IPS DF 6.9 (cell line): ENCODE measurements around the gene B4GALT2.
A peak's percentile ranks its signal among the peaks of the same experiment; 100 is the strongest.

Experiments used
- DNase-seq: peaks from one replicate; pipeline ENCODE4 v3.0.0-alpha.2; 2013; ENCODE audit warnings: low read depth, low spot score
- H3K27ac ChIP-seq: one replicate; pipeline ENCODE4 v1.5.1; 2013; ENCODE audit warnings: low read length, control low read depth
- H3K27me3 ChIP-seq: 2 replicates; pipeline ENCODE4 v1.6.1; 2013; ENCODE audit warnings: mild to moderate bottlenecking, low read length; ENCODE audit not compliant: control insufficient read depth, insufficient read depth
- H3K36me3 ChIP-seq: 2 replicates; pipeline ENCODE4 v1.6.1; 2013; ENCODE audit warnings: low read length; ENCODE audit not compliant: control insufficient read depth, insufficient read depth
- H3K4me1 ChIP-seq: 2 replicates; pipeline ENCODE4 v1.6.1; 2013; ENCODE audit warnings: low read length; ENCODE audit not compliant: control insufficient read depth, insufficient read depth
- H3K4me3 ChIP-seq: 2 replicates; pipeline ENCODE4 v1.5.1; 2013; ENCODE audit warnings: mild to moderate bottlenecking, low read length
- H3K9me3 ChIP-seq: 2 replicates; pipeline ENCODE4 v1.6.1; 2013; ENCODE audit warnings: low read length, inconsistent platforms; ENCODE audit not compliant: control insufficient read depth, insufficient read depth
- WGBS: extraction: QIAGEN DNeasy Blood & Tissue Kit; methylation state at CpG from one replicate; pipeline ENCODE4 v1.1.7; 2013; ENCODE audit warnings: mixed read lengths, missing lambda C conversion rate; ENCODE audit not compliant: insufficient read length, insufficient coverage; 5-methylcytosine and 5-hydroxymethylcytosine counted together

B4GALT2 gene

DNA sequence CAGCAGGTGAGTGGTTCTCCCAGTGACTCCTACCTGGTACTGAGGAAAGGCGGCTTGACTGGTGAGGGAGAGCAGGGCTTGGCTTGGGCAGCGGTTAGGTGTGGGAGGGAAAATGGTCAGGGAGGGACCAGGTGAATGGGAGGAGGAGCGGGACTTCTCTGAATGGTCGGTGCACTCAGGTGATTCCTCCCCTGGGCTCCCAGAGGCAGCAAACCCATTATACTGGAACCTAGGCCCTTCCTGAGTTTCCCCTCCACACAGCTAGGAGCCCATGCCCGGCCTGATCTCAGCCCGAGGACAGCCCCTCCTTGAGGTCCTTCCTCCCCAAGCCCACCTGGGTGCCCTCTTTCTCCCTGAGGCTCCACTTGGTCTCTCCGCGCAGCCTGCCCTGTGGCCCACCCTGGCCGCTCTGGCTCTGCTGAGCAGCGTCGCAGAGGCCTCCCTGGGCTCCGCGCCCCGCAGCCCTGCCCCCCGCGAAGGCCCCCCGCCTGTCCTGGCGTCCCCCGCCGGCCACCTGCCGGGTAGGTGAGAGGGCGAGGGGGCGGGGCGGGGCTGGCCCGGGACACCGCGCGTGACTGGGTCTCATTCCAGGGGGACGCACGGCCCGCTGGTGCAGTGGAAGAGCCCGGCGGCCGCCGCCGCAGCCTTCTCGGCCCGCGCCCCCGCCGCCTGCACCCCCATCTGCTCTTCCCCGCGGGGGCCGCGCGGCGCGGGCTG lies 43.1 kb upstream of the B4GALT2 start:
- Histone ChIP-seq H3K9me3 (no peaks in the 10 kb centered on the region), H3K27me3 (no peaks in the 10 kb centered on the region), H3K27ac (no peak overlapping the region), H3K36me3 (no peaks in the 10 kb centered on the region), H3K4me3 (peak overlapping the region; percentile 49), H3K4me1 (peaks cover 11% of the 10 kb centered on the region)
- WGBS = no CpG with 5 or more reads among the region's 48 CpGs
- DNase-seq = no peak

- H3K4me1 ChIP-seq = peaks cover 11% of the 10 kb centered on the region
- no CpG with 5 or more reads among the region's 56 CpGs for WGBS
- no peaks in the 10 kb centered on the region for H3K36me3 ChIP-seq
- DNase-seq = no peak
- H3K27ac ChIP-seq = no peak overlapping the region
- H3K27me3 ChIP-seq = no peaks in the 10 kb centered on the region
- H3K9me3 ChIP-seq = no peaks in the 10 kb centered on the region
- peak overlapping the region; percentile 40; the same call in 1 of the 2 replicates for H3K4me3 ChIP-seq
These were observed 42.4 kb upstream of the B4GALT2 start for GRCh38 chr1:43936431-43937151.

DNA sequence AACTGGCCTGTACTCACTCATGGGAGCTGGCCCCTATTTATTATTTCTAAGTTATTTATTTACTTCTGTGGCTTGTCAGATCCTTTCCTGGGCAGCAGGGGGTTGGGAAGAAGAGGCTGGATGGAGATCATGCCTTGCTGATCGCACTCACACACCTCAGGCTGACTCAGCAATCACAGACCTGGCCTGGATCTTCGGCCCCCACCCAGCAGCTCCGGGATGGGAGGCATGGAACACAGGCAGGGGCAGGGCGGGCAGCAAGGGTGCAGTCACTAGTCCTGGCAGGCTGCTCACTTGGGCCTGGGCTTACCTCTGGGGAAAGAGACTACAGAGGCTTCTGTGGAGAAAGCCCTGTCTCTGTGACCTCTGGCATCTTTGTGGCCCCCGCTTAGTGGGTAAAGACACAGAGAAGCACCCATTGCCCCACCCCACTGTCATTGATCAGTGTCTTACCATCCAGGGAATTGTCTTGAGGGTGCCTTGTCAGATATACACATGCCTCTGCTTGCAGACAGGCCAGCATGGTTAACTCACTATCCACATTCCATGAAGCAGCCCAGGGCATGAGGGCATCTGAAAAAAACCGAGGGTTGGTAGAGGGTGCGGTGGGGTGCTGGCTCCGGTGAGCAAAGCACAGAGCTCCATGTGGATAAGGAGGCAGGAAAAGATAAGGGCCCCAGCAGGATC lies 41.7 kb upstream of the B4GALT2 start:
- no CpG with 5 or more reads among the region's 8 CpGs for whole genome bisulfite sequencing
- Histone ChIP-seq H3K27me3 (no peaks in the 10 kb centered on the region), H3K4me3 (no peak overlapping the region), H3K9me3 (no peaks in the 10 kb centered on the region), H3K27ac (no peak overlapping the region), H3K4me1 (peaks cover 11% of the 10 kb centered on the region), H3K36me3 (no peaks in the 10 kb centered on the region)
- no peak for DNase-seq

DNA sequence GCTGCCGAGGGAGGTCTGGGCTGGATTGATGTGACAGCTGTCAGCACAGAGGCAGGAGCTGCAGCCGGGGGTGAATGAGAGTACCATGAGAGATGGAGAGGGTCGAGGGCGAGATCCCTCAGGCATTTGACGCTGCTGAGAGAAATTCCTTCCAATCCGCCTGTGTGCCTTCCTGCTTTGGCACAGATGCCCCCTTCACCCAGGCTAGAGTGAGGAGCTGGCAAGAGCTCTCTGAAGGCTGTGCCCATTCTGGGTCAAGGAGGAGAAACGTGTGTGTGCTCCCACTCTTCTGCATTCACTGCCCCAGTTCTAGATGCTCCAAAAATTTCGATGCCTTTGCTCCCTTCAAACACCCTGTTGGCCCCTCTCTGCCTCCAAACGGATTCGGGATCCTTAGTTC lies 40.6 kb upstream of the B4GALT2 start:
- peaks cover 10% of the 10 kb centered on the region for H3K4me1 ChIP-seq
- WGBS = no CpG with 5 or more reads among the region's 10 CpGs
- H3K4me3 ChIP-seq = no peak overlapping the region
- no peaks in the 10 kb centered on the region for H3K36me3 ChIP-seq
- H3K9me3 ChIP-seq = no peaks in the 10 kb centered on the region
- H3K27ac ChIP-seq = no peak overlapping the region
- H3K27me3 ChIP-seq = no peaks in the 10 kb centered on the region
- no peak for DNase-seq

DNA sequence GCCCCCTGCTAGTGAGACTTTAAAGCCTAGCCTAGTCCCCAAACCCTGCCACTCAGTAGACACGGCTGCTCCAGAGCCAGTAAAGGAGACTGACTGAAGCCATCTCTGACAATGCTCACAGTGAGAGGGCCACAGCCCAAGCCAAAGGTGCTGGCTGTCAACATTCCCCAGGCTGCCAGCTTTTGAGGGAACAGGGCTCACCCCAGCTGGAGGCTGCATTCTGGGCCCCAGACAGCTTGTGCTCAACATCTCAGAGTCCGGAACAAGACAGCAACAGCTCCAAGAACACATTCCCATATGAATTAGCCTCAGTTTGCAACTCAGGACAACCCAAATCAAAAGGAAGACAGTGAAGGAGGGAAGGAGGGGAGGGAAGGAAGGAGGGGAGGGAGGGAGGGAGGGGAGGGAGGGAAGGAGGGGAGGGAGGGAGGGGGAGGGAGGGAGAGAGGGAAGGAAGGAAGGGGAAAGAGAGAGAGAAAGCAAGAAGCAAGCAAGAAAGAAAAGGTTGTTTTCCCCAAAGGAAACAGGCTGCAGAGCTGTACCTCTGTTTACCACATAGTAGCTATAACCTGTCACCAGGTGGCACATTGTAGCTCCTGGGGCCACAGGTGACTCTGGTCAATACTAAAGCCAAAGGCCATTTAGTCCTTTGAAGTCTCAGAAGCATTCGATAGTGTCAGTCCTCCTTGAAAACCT lies 40.0 kb upstream of the B4GALT2 start:
- Histone ChIP-seq H3K27me3 (no peaks in the 10 kb centered on the region), H3K36me3 (no peaks in the 10 kb centered on the region), H3K4me1 (peaks cover 10% of the 10 kb centered on the region), H3K27ac (no peak overlapping the region), H3K9me3 (no peaks in the 10 kb centered on the region), H3K4me3 (no peak overlapping the region)
- no CpG with 5 or more reads among the region's 3 CpGs for WGBS
- no peak for DNase-seq

GRCh38 chr1:43942411-43942810 lies 36.6 kb upstream of the B4GALT2 start:
- no peak for DNase-seq
- no peaks in the 10 kb centered on the region for H3K27me3 ChIP-seq
- no peak overlapping the region for H3K27ac ChIP-seq
- WGBS = no CpG with 5 or more reads among the region's 3 CpGs
- 0 out of 2 replicates have a peak, but pooled peaks cover 4% of the 10 kb centered on the region for H3K4me1 ChIP-seq
- no peaks in the 10 kb centered on the region for H3K9me3 ChIP-seq
- H3K4me3 ChIP-seq = no peak overlapping the region
- no peaks in the 10 kb centered on the region for H3K36me3 ChIP-seq

DNA sequence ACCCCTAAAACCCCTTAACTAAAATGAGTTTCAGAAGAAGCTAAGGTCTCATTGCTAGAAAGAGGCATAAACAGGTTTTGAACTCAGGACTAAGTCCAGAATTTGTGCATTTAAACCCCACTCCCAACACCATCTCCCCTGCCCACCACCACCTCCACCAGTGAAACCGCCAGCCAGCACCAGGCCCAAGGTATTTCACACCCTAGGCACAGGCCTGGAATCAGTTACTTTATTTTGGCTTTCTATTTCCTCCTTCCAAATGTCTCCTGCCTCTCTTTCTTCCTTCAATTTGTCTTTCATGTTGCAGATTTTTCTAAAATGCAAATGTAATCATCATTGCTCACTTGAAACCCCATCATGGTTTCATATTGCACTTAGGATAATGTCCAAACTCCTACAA lies 34.1 kb upstream of the B4GALT2 start:
- no peaks in the 10 kb centered on the region for H3K9me3 ChIP-seq
- no peak for DNase-seq
- no peak overlapping the region for H3K27ac ChIP-seq
- H3K4me3 ChIP-seq = no peak overlapping the region
- H3K27me3 ChIP-seq = no peaks in the 10 kb centered on the region
- peaks cover 3% of the 10 kb centered on the region; the same call in 1 of the 2 replicates for H3K4me1 ChIP-seq
- no CpG with 5 or more reads among the region's 1 CpG for WGBS
- H3K36me3 ChIP-seq = no peaks in the 10 kb centered on the region

DNA sequence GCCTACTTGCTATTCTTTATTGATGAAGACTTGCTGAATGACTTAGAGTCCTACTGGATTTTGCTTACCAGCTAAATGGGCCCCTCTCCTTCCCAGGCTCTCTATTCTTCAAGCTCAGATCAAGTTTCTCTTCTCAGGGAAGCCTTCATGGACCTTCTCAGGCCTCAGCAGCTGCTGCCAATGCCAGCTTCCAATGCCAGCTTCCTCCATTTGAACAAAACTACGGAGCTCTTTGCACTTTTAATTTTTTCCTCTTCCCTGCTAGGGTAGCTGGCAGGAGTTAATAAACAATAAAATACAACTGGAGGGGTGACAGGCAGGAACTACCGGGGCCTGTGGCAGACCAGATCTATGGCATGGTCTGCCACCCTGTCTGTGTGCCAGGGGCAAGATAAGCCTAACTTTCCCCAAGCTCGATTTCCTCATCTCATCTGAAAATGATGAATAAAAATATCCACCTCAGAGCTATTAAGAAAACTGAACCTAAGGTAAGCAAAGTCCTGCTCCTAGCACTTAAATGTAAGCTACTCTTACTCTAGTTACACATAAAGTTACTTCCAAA lies 33.3 kb upstream of the B4GALT2 start:
- no peak overlapping the region for H3K27ac ChIP-seq
- WGBS = no CpG with 5 or more reads among the region's 3 CpGs

GRCh38 chr1:43946236-43947060 lies 32.6 kb upstream of the B4GALT2 start, which contains the start of gene IPO13:
IPO13 (plus strand) TSS chr1:43946950; CDS start chr1:43947601, 651 bp downstream.
- H3K36me3 ChIP-seq = no peaks in the 10 kb centered on the region; the same call in 1 of the 2 replicates
- peaks cover 3% of the 10 kb centered on the region; the same call in 1 of the 2 replicates for H3K4me1 ChIP-seq
- no peak within 1 kb of the TSS for H3K27ac ChIP-seq
- WGBS = no CpG with 5 or more reads among the region's 74 CpGs
- no peaks in the 10 kb centered on the region for H3K27me3 ChIP-seq
- H3K4me3 ChIP-seq = peak within 1 kb of the TSS; percentile 79
- no peak for DNase-seq
- H3K9me3 ChIP-seq = no peaks in the 10 kb centered on the region

More for the DNA sequence above, 33.3 kb upstream of the B4GALT2 start:
- Histone ChIP-seq H3K4me1 (peaks cover 3% of the 10 kb centered on the region; the same call in 1 of the 2 replicates), H3K36me3 (no peaks in the 10 kb centered on the region; the same call in 1 of the 2 replicates), H3K9me3 (no peaks in the 10 kb centered on the region), H3K4me3 (no peak overlapping the region; the same call in 1 of the 2 replicates), H3K27me3 (no peaks in the 10 kb centered on the region)
- no peak for DNase-seq
